GM23338 (cell line): ENCODE results near the gene STIM1. TPM values are rescaled to one million over a fixed set of nuclear protein-coding genes. Genes with fewer than 3 reads are reported as not detected.

ENCODE experiments used
- ATAC-seq: fragments of 200-7000 bp; cut with Tn5 transposase; 3 replicates; pipeline ENCODE4 v1.9.1; 2020
- DNase-seq: peaks from one replicate; pipeline ENCODE4 v3.0.0-alpha.2; 2015; ENCODE audit warnings: low spot score
- H2AFZ ChIP-seq: fragments of 200-600 bp; sonication (generic); 2 replicates; pipeline ENCODE4 v1.8.0; 2016; ENCODE audit warnings: antibody characterized with exemption, mild to moderate bottlenecking, moderate library complexity
- H3F3A ChIP-seq: fragments of 200-600 bp; sonication (generic); replicated peaks from 2 replicates; pipeline ENCODE4 v1.8.0; 2017; ENCODE audit warnings: antibody characterized with exemption, mixed run types, low read depth
- H3K27ac ChIP-seq: fragments of 200-600 bp; sonication (generic); 2 replicates; pipeline ENCODE4 v1.6.1; 2016; ENCODE audit warnings: low read depth
- H3K27me3 ChIP-seq: fragments of 200-600 bp; sonication (generic); 2 replicates; pipeline ENCODE4 v1.8.0; 2016; ENCODE audit warnings: mild to moderate bottlenecking, mixed run types, moderate library complexity; ENCODE audit not compliant: insufficient read depth
- H3K36me3 ChIP-seq: fragments of 200-600 bp; sonication (generic); 2 replicates; pipeline ENCODE4 v1.8.0; 2016; ENCODE audit warnings: mild to moderate bottlenecking; ENCODE audit not compliant: insufficient read depth
- H3K4me1 ChIP-seq: fragments of 200-600 bp; sonication (generic); 2 replicates; pipeline ENCODE4 v1.8.0; 2016; ENCODE audit warnings: mild to moderate bottlenecking, moderate library complexity; ENCODE audit not compliant: insufficient read depth
- H3K4me2 ChIP-seq: fragments of 200-600 bp; sonication (generic); 2 replicates; pipeline ENCODE4 v1.7.1; 2017; ENCODE audit warnings: mixed run types
- H3K4me3 ChIP-seq: fragments of 200-600 bp; sonication (generic); 2 replicates; pipeline ENCODE4 v1.6.1; 2016; ENCODE audit warnings: mixed run types
- H3K79me2 ChIP-seq: fragments of 200-600 bp; sonication (generic); replicated peaks from 2 replicates; pipeline ENCODE4 v1.8.0; 2017; ENCODE audit warnings: mild to moderate bottlenecking; ENCODE audit not compliant: insufficient read depth
- H3K9me2 ChIP-seq: fragments of 200-600 bp; sonication (generic); 2 replicates; pipeline ENCODE4 v1.8.0; 2017; ENCODE audit not compliant: insufficient read depth
- H4K20me1 ChIP-seq: fragments of 200-600 bp; sonication (generic); replicated peaks from 2 replicates; pipeline ENCODE4 v1.8.0; 2017; ENCODE audit warnings: mild to moderate bottlenecking; ENCODE audit not compliant: insufficient read depth
- H3K27ac Mint-ChIP-seq: 2 replicates; pipeline ENCODE4 v1.8.0; 2020; ENCODE audit warnings: inconsistent platforms, mild to moderate bottlenecking, moderate library complexity, mixed read lengths
- H3K27me3 Mint-ChIP-seq: 3 replicates; pipeline ENCODE4 v1.8.0; 2022; ENCODE audit warnings: low read depth, mild to moderate bottlenecking, moderate library complexity, mixed read lengths, inconsistent platforms; ENCODE audit not compliant: insufficient read depth, poor library complexity
- H3K36me3 Mint-ChIP-seq: 3 replicates; pipeline ENCODE4 v1.8.0; 2021; ENCODE audit warnings: low read depth, mild to moderate bottlenecking, inconsistent platforms, moderate library complexity, mixed read lengths
- H3K4me1 Mint-ChIP-seq: 3 replicates; pipeline ENCODE4 v1.8.0; 2020; ENCODE audit warnings: mild to moderate bottlenecking, inconsistent platforms, mixed read lengths
- H3K4me3 Mint-ChIP-seq: 3 replicates; pipeline ENCODE4 v1.8.0; 2021; ENCODE audit warnings: moderate library complexity, mild to moderate bottlenecking, inconsistent platforms, mixed read lengths
- H3K9me3 Mint-ChIP-seq: 3 replicates; pipeline ENCODE4 v1.8.0; 2020; ENCODE audit warnings: moderate library complexity, mild to moderate bottlenecking, inconsistent platforms, mixed read lengths
- ETS1 ChIP-seq: IDR thresholded peaks from 2 replicates; pipeline ENCODE4 v1.6.1; 2016; ENCODE audit warnings: antibody characterized with exemption
- EZH2 ChIP-seq: fragments of 200-600 bp; sonication (generic); IDR thresholded peaks from one replicate; pipeline ENCODE4 v1.8.0; 2017; ENCODE audit warnings: antibody characterized with exemption, mild to moderate bottlenecking, low read depth; ENCODE audit not compliant: unreplicated experiment
- EZH2phosphoT487 ChIP-seq: fragments of 200-600 bp; sonication (generic); IDR thresholded peaks from one replicate; pipeline ENCODE4 v1.8.1; 2018; ENCODE audit warnings: antibody characterized with exemption; ENCODE audit not compliant: unreplicated experiment
- JUNB ChIP-seq: IDR thresholded peaks from one replicate; pipeline ENCODE4 v1.6.1; 2016; ENCODE audit warnings: antibody characterized with exemption; ENCODE audit not compliant: unreplicated experiment
- REST ChIP-seq: IDR thresholded peaks from one replicate; pipeline ENCODE4 v1.6.1; 2018; ENCODE audit warnings: antibody characterized with exemption; ENCODE audit not compliant: unreplicated experiment
- polyA plus RNA-seq: library from polyadenylated mRNA; unstranded; fragments of >200 nt; fragmentation: Nextera tagmentation; extraction: Ambion mirVana; gene quantifications from 2 replicates; pipeline ENCODE4 v1.2.1, GENCODE V29; 2016
- total RNA-seq: library from RNA; depleted of rRNA; stranded (reverse); fragments of >200 nt; shearing (Covaris generic); gene quantifications from 2 replicates; pipeline ENCODE4 v1.2.3, GENCODE V29; 2014

Gene STIM1
- total and polyA plus RNA-seq, 2 experiments from 2014 or later: 3.5 to 14.0 TPM

GRCh38 chr11:3854660-3854976 lies 846 bp upstream of the STIM1 start:
- H3K27ac ChIP-seq: no peak overlapping the region

More at GRCh38 chr11:3854660-3854976, 846 bp upstream of the STIM1 start:
- Histone ChIP-seq H3F3A (peaks cover 5% of the 10 kb centered on the region; the same call in 1 of the 2 replicates), H3K9me2 (no peaks in the 10 kb centered on the region), H3K36me3 (no peaks in the 10 kb centered on the region), H3K4me3 (peak overlapping the region; percentile 93), H3K4me2 (peak overlapping the region; percentile 91), H4K20me1 (peaks cover 6% of the 10 kb centered on the region; the same call in 1 of the 2 replicates), H2AFZ (peak overlapping the region; percentile 97), H3K79me2 (0 out of 2 replicates have a peak, but pooled peaks cover 4% of the 10 kb centered on the region), H3K4me1 (peaks cover 30% of the 10 kb centered on the region), H3K27me3 (peaks cover 19% of the 10 kb centered on the region)
- H3K27me3 Mint-ChIP-seq: peaks cover 16% of the 10 kb centered on the region
- TF ChIP-seq REST (no peak), EZH2 (no peak), JUNB (no peak), ETS1 (peak; percentile 35; the same call in 1 of the 2 replicates), EZH2phosphoT487 (no peak)
- no peaks in the 10 kb centered on the region; the same call in 2 of the 3 replicates for H3K36me3 Mint-ChIP-seq
- DNase-seq (peak; percentile 68), ATAC-seq (peak; percentile 23)
- H3K27ac Mint-ChIP-seq: no peak overlapping the region
- no peaks in the 10 kb centered on the region for H3K9me3 Mint-ChIP-seq
- H3K4me3 Mint-ChIP-seq: peak overlapping the region; percentile 79
- H3K4me1 Mint-ChIP-seq: peaks cover 32% of the 10 kb centered on the region
